Spleen (tissue), 11 donors: Measurements from ENCODE around the gene GPSM3. TPM values are rescaled to one million over a fixed set of nuclear protein-coding genes. Genes with fewer than 3 reads are reported as not detected.
"Not testable (repeated sequence)": the region's sequence is repeated elsewhere in the genome, so short reads cannot be mapped to it uniquely, and the experiment has no call there.

ENCODE experiments used
- DNase-seq: peaks from one replicate; pipeline ENCODE4 v3.0.0-alpha.2; 2020
- H3K27ac ChIP-seq, 8 donors: fragments of 200-600 bp; sonication (generic) in 7 of 8; 1 replicate in 4 of 8; 2 replicates in 4 of 8; pipeline versions ENCODE4 v1.5.0 to v1.8.0; 2016 to 2021; ENCODE audit warnings: inconsistent platforms in 4 of 8, mild to moderate bottlenecking in 4 of 8, moderate library complexity in 1 of 8
- H3K27me3 ChIP-seq, 7 donors: fragments of 200-600 bp; sonication (generic) in 6 of 7; replicated peaks in 1 of 7; 1 replicate in 4 of 7; 2 replicates in 3 of 7; pipeline versions ENCODE4 v1.5.0 to v1.8.0; 2016 to 2021; ENCODE audit warnings: inconsistent platforms in 3 of 7, mild to moderate bottlenecking in 1 of 7
- H3K36me3 ChIP-seq, 6 donors: fragments of 200-600 bp; sonication (generic) in 5 of 6; 1 replicate in 4 of 6; 2 replicates in 2 of 6; pipeline versions ENCODE4 v1.5.0 to v1.8.0; 2016 to 2021; ENCODE audit warnings: inconsistent platforms in 2 of 6
- H3K4me1 ChIP-seq, 6 donors: fragments of 200-600 bp; sonication (generic) in 5 of 6; 1 replicate in 3 of 6; 2 replicates in 3 of 6; pipeline versions ENCODE4 v1.5.0 to v1.8.0; 2016 to 2021; ENCODE audit warnings: inconsistent platforms in 3 of 6
- H3K4me3 ChIP-seq, 8 donors: fragments of 200-600 bp; sonication (generic) in 7 of 8; 1 replicate in 4 of 8; 2 replicates in 4 of 8; pipeline versions ENCODE4 v1.5.0 to v1.8.0; 2016 to 2021; ENCODE audit warnings: inconsistent platforms in 4 of 8, mild to moderate bottlenecking in 4 of 8, moderate library complexity in 2 of 8
- H3K9me3 ChIP-seq, 8 donors: fragments of 200-600 bp; sonication (generic) in 7 of 8; 1 replicate in 4 of 8; 2 replicates in 4 of 8; pipeline versions ENCODE4 v1.5.0 to v1.8.0; 2016 to 2021; ENCODE audit warnings: inconsistent platforms in 4 of 8
- POLR2A ChIP-seq, 3 donors: fragments of 450-650 bp; IDR thresholded peaks; one replicate each; pipeline ENCODE4 v1.5.1; 2017; ENCODE audit warnings: antibody characterized with exemption in 3 of 3, mild to moderate bottlenecking in 1 of 3
- POLR2AphosphoS5 ChIP-seq, 3 donors: sonication (generic); formaldehyde crosslinking; IDR thresholded peaks; one replicate each; pipeline ENCODE4 v1.5.1; 2017; ENCODE audit warnings: antibody characterized with exemption in 3 of 3
- WGBS, 5 donors: extraction: QIAGEN DNeasy Blood & Tissue Kit in 3 of 5; methylation state at CpG; one replicate each; pipeline versions ENCODE4 v1.1.5 to v1.1.7; 2013 to 2018; 5-methylcytosine and 5-hydroxymethylcytosine counted together
- intact Hi-C: fragments of 100-400 bp; cut with DNase I; formaldehyde crosslinking; loops from one replicate; pipeline ENCODE4 v1.15.0; 2023; ENCODE audit warnings: low total_unique reads
- polyA plus RNA-seq, 3 donors: library from polyadenylated mRNA; stranded (reverse); fragments of 200-250 nt; gene quantifications; one replicate each; pipeline ENCODE4 v1.2.1, GENCODE V29; 2013
- total RNA-seq, 7 donors: library from RNA; depleted of rRNA in 3 of 7; stranded (reverse); fragments of >200 nt in 3 of 7; fragmentation: NEBNext Ultra II Directional in 4 of 7; extraction: Animal tissue kit (Norgen Biotek cat#: 25700) in 4 of 7; gene quantifications; one replicate each; pipeline versions ENCODE4 v1.1.0 to v1.2.1, GENCODE V29; 2016 to 2021
- TF ChIP-seq, protein P1 (sequence below), 11 experiments: fragments of 200-600 bp in 7 of 11; fragments of 450-650 bp in 4 of 11; sonication (generic) in 4 of 11; IDR thresholded peaks in 8 of 11; conservative IDR thresholded peaks in 3 of 11; 1 replicate in 7 of 11; 2 replicates in 4 of 11; pipeline versions ENCODE4 v1.4.0 to v1.8.0; 2016 to 2021; ENCODE audit warnings: antibody characterized with exemption in 11 of 11, inconsistent platforms in 4 of 11, mild to moderate bottlenecking in 1 of 11
- donor health status: healthy with polysubstance abuse.
- donor health status: DM: no; HTN: no; CAD: no; lungs with moderate emphysema.
- donor health status: DM: no; HTN: no; CAD: no.
- donor health status: Bipolar disorder and iron deficiency.
- donor health status: healthy.
- donor health status: DM: no; HTN: no; CAD: no.
- donor health status: DM: yes; HTN: yes; CAD: no.

The GPSM3 gene
- total and polyA plus RNA-seq, 10 donors: 140 to 263 (median 195) TPM

- no peaks in the 10 kb centered on the region for H3K27me3 ChIP-seq
- intact Hi-C loops: no loop called here
- no peak for DNase-seq
- H3K27ac ChIP-seq: no peak overlapping the region
- H3K9me3 ChIP-seq: no peaks in the 10 kb centered on the region
- TF ChIP-seq, protein P1, sequence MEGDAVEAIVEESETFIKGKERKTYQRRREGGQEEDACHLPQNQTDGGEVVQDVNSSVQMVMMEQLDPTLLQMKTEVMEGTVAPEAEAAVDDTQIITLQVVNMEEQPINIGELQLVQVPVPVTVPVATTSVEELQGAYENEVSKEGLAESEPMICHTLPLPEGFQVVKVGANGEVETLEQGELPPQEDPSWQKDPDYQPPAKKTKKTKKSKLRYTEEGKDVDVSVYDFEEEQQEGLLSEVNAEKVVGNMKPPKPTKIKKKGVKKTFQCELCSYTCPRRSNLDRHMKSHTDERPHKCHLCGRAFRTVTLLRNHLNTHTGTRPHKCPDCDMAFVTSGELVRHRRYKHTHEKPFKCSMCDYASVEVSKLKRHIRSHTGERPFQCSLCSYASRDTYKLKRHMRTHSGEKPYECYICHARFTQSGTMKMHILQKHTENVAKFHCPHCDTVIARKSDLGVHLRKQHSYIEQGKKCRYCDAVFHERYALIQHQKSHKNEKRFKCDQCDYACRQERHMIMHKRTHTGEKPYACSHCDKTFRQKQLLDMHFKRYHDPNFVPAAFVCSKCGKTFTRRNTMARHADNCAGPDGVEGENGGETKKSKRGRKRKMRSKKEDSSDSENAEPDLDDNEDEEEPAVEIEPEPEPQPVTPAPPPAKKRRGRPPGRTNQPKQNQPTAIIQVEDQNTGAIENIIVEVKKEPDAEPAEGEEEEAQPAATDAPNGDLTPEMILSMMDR (IDR thresholded peaks at IDR 0.05 in 8 of 11, conservative IDR thresholded peaks at IDR 0.05 in 3 of 11): no peak
- TF ChIP-seq POLR2AphosphoS5 (IDR thresholded peaks at IDR 0.05) (no peak), POLR2A (IDR thresholded peaks at IDR 0.05) (no peak)
- H3K4me3 ChIP-seq: no peak overlapping the region
- no peaks in the 10 kb centered on the region for H3K4me1 ChIP-seq
- WGBS, 5 donors: 85 to 96% (median 90%) methylated on average over 10 of the region's 10 CpGs
- H3K36me3 ChIP-seq: no peaks in the 10 kb centered on the region
Observed at GRCh38 chr6:32216285-32216684, 23.8 kb upstream of the GPSM3 start.

DNA sequence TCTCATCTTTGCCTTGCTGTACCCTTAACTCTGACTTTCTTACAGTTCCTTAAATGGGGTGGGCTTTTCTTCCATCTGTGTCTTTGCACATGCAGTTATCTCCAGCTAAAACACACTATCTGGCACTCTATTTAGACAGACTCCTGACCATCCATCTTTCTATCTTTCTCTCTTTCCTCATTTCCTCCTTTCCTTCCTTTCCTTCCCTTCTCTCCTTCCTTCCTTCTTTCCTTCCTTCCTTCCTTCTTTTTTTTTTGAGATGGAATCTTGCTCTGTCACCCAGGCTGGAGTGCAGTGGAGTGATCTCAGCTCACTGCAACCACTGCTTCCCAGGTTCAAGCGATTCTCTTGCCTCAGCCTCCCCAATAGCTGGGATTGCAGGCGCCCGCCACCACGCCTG lies 23.2 kb upstream of the GPSM3 start:
- no peak for DNase-seq
- intact Hi-C loops: no loop called here
- H3K27ac ChIP-seq: no peak overlapping the region
- no peak overlapping the region for H3K4me3 ChIP-seq
- TF ChIP-seq POLR2A (IDR thresholded peaks at IDR 0.05) (no peak), POLR2AphosphoS5 (IDR thresholded peaks at IDR 0.05) (no peak)
- no peaks in the 10 kb centered on the region for H3K36me3 ChIP-seq
- H3K9me3 ChIP-seq: no peaks in the 10 kb centered on the region
- whole genome bisulfite sequencing, 5 donors: 96 to 98% (median 97%) methylated on average over 4 of the region's 4 CpGs
- no peaks in the 10 kb centered on the region for H3K27me3 ChIP-seq
- H3K4me1 ChIP-seq: no peaks in the 10 kb centered on the region

- no peak overlapping the region for H3K4me3 ChIP-seq
- TF ChIP-seq POLR2AphosphoS5 (IDR thresholded peaks at IDR 0.05): no peak
- TF ChIP-seq POLR2A (IDR thresholded peaks at IDR 0.05): no peak
- H3K36me3 ChIP-seq: no peaks in the 10 kb centered on the region
- no peaks in the 10 kb centered on the region for H3K9me3 ChIP-seq
- H3K4me1 ChIP-seq: no peaks in the 10 kb centered on the region
- no peaks in the 10 kb centered on the region for H3K27me3 ChIP-seq
- DNase-seq: no peak
- WGBS, 5 donors: 47 to 67% (median 56%) methylated on average over 3 of the region's 3 CpGs
- H3K27ac ChIP-seq: no peak overlapping the region
- intact Hi-C loops: no loop called here
Observed at GRCh38 chr6:32214126-32214525, 21.7 kb upstream of the GPSM3 start.

DNA sequence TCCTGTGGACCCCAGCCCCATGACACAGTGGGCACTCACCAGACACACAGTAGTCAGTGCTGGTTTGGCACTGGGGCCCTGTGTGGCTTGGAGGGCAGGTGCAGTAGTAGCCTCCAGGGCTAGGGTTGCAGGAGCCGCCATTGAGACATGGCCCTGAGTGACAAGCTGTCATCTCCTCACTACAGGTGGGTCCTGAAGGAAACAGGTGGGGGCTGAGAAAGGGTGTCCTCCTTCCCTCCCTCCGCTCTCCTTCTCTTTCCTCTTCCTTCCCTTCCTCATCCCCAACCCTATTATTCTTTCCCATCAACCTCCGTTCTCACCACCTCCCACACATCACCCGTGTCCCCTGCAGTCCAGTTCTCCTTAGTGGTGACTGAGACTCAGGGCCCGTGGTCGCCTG lies 21.2 kb upstream of the GPSM3 start:
- Histone ChIP-seq H3K9me3 (no peaks in the 10 kb centered on the region), H3K4me3 (no peak overlapping the region), H3K36me3 (no peaks in the 10 kb centered on the region), H3K4me1 (no peaks in the 10 kb centered on the region), H3K27me3 (no peaks in the 10 kb centered on the region), H3K27ac (no peak overlapping the region)
- TF ChIP-seq, protein P1 (IDR thresholded peaks at IDR 0.05 in 8 of 11, conservative IDR thresholded peaks at IDR 0.05 in 3 of 11): no peak
- TF ChIP-seq POLR2AphosphoS5 (IDR thresholded peaks at IDR 0.05) (no peak), POLR2A (IDR thresholded peaks at IDR 0.05) (no peak)
- intact Hi-C loops: no loop called here
- WGBS, 5 donors: 85 to 95% (median 91%) methylated on average over 6 of the region's 6 CpGs
- no peak for DNase-seq

GRCh38 chr6:32212076-32212760 lies 19.8 kb upstream of the GPSM3 start:
- no peak for DNase-seq
- 81 to 87% (median 82%) methylated on average over 12 of the region's 12 CpGs for WGBS, 5 donors
- no peak overlapping the region for H3K27ac ChIP-seq

GRCh38 chr6:32211432-32211831 lies 19.0 kb upstream of the GPSM3 start:
- H3K4me3 ChIP-seq, H3K9me3 ChIP-seq, H3K36me3 ChIP-seq, H3K27ac ChIP-seq, H3K4me1 ChIP-seq, H3K27me3 ChIP-seq, DNase-seq, intact Hi-C loops: not testable (repeated sequence)
- 87 to 99% (median 89%) methylated on average over 4 of the region's 4 CpGs for WGBS, 5 donors

More at GRCh38 chr6:32212076-32212760, 19.8 kb upstream of the GPSM3 start:
- TF ChIP-seq POLR2A (IDR thresholded peaks at IDR 0.05): no peak
- TF ChIP-seq, protein P1 (IDR thresholded peaks at IDR 0.05 in 8 of 11, conservative IDR thresholded peaks at IDR 0.05 in 3 of 11): no peak
- TF ChIP-seq POLR2AphosphoS5 (IDR thresholded peaks at IDR 0.05): no peak
- Histone ChIP-seq H3K4me3 (no peak overlapping the region), H3K9me3 (no peaks in the 10 kb centered on the region), H3K36me3 (no peaks in the 10 kb centered on the region), H3K27me3 (no peaks in the 10 kb centered on the region), H3K4me1 (no peaks in the 10 kb centered on the region)
- intact Hi-C loops: no loop called here
